Activated T-helper 1 cell treated with anti-CD3 and anti-CD28 coated beads, Interleukin-12 subunit alpha, Interleukin-12 subunit beta, Interleukin-2, Interleukin-4 antibody, amounts not matched to agents 30 ng/mL and 10 ng/mL and 1 ng/mL, durations not matched to agents 14 hours and 24 hours and 36 hours (primary cell): ENCODE data around the gene TUBAL3. TPM values are rescaled to one million over a fixed set of nuclear protein-coding genes. Genes with fewer than 3 reads are reported as not detected.
"Not testable (repeated sequence)": the region's sequence is repeated elsewhere in the genome, so short reads cannot be mapped to it uniquely, and the experiment has no call there.

Experiments
- DNase-seq: peaks from one replicate; pipeline ENCODE4 v3.0.0; 2021; ENCODE audit warnings: low spot score
- H3K27ac Mint-ChIP-seq: one replicate; pipeline ENCODE4 v1.8.0; 2021; ENCODE audit warnings: mild to moderate bottlenecking, mixed read lengths
- H3K27me3 Mint-ChIP-seq: one replicate; pipeline ENCODE4 v1.8.0; 2022; ENCODE audit warnings: mild to moderate bottlenecking, moderate library complexity, mixed read lengths; ENCODE audit not compliant: insufficient read depth
- H3K36me3 Mint-ChIP-seq: one replicate; pipeline ENCODE4 v1.8.0; 2021; ENCODE audit warnings: low read depth, mixed read lengths
- H3K4me1 Mint-ChIP-seq: one replicate; pipeline ENCODE4 v1.8.0; 2021; ENCODE audit warnings: low read depth, mixed read lengths
- H3K4me3 Mint-ChIP-seq: one replicate; pipeline ENCODE4 v1.8.0; 2021; ENCODE audit warnings: mild to moderate bottlenecking, moderate library complexity, mixed read lengths
- H3K9me3 Mint-ChIP-seq: one replicate; pipeline ENCODE4 v1.8.0; 2021; ENCODE audit warnings: mixed read lengths
- intact Hi-C: fragments of 100-400 bp; cut with micrococcal nuclease; formaldehyde crosslinking; loops from one replicate; pipeline ENCODE4 v1.15.1; 2024
- total RNA-seq: library from RNA; stranded (reverse); gene quantifications from 2 replicates; pipeline ENCODE4 v1.2.3, GENCODE V29; 2022

The TUBAL3 gene
- total RNA-seq, 1 donor from 2014 or later, result not detected

DNA sequence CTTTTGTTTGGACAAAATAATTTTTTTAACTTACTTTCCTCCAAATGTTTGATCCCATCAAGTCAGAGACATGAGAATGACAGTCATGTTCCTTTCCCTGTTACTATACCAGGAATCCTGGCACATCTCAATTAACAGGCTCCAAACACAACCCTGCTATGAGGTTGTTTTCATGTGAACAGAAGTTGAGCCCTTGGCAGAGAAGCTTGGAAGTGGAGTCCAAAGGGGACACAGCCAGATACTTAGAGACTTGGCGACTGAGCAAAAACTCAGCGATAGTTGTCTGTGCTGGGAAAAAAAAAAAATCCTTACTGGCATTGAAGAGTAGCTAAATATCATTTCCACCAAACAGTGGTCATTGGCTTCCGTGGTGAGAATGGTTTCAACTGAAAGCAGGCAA is 12.8 kb downstream of the TUBAL3 start:
- Mint-ChIP-seq H3K27ac (no peak overlapping the region), H3K9me3 (peaks cover 49% of the 10 kb centered on the region), H3K36me3 (peaks cover 6% of the 10 kb centered on the region), H3K4me3 (no peak overlapping the region), H3K4me1 (no peaks in the 10 kb centered on the region), H3K27me3 (peaks cover 8% of the 10 kb centered on the region)
- DNase-seq, result no peak
- intact Hi-C loops, result no loop called here

DNA sequence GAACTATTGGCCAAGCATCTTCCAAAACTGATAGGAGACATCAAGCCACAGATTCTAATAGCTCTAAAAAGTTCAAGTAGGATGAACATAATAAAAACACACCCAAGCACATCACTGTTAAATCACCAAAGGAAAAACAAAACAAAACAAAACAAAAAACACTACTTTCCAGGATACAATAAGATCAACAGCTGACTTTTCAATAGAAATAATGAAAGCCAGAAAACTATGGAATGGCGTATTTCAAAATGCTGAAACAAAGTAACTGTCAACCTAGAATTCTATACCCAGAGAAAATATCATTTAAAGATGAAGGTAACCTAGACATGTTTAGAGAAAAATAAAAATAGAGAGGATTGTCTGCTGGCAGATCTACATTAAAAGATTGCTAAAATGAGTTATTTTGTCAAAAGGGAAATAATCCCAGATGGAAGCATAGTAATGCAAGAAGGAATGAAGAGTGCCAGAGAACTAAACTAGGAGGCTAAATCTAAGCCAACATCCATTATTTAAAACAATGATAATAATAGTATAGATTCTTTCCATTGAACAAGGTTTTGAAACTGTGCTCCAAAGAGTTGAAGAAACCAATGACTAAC is 13.9 kb downstream of the TUBAL3 start:
- Mint-ChIP-seq H3K9me3 (peaks cover 49% of the 10 kb centered on the region), H3K4me3 (no peak overlapping the region), H3K36me3 (peaks cover 6% of the 10 kb centered on the region), H3K27me3 (peaks cover 7% of the 10 kb centered on the region), H3K4me1 (no peaks in the 10 kb centered on the region), H3K27ac (no peak overlapping the region)
- intact Hi-C loops, result no loop called here
- no peak for DNase-seq

DNA sequence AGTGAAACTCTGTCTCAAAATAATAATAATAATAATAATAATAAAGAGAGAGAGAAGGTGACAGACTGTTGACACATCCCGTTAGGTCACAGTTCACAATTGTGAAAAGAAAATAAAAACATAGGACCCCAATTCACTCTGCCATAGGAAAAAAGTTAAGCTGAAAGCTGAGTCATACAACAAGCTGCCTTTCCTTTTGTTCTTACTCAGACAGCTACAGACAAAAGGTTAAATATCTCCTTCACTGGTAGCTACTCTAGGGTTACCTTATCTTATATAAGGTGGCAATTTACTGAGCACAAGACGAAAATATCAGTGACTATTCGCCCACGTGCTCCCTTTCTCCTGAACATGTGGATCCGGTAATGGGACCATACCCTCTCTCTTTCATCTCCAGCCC is 17.5 kb downstream of the TUBAL3 start:
- Mint-ChIP-seq H3K27me3 (peaks cover 4% of the 10 kb centered on the region), H3K4me1 (no peaks in the 10 kb centered on the region), H3K9me3 (peaks cover 41% of the 10 kb centered on the region), H3K27ac (no peak overlapping the region), H3K36me3 (peaks cover 6% of the 10 kb centered on the region), H3K4me3 (no peak overlapping the region)
- intact Hi-C loops, result no loop called here
- DNase-seq, result no peak

DNA sequence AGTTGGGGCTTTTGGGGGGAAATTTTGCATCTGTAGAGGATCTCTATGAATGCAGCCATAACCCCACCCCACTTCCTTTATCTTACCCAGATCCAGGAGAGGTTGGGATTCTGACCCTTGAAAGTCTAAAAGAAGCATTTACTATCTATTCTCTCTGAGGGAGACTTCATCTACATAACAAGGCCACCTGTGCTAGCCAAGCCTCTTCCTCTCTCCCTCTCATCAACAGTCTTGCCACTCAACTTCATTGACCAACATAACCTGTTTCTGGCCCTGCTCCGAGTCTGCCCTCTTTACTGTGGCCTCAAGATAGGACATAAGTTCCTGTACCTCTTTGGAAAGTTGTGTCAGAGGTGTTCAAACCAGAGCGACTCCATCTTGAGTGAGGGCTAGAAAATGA is 19.4 kb downstream of the TUBAL3 start:
- Mint-ChIP-seq H3K27ac (no peak overlapping the region), H3K4me1 (no peaks in the 10 kb centered on the region), H3K9me3 (peaks cover 22% of the 10 kb centered on the region), H3K36me3 (peaks cover 4% of the 10 kb centered on the region), H3K27me3 (peaks cover 4% of the 10 kb centered on the region), H3K4me3 (no peak overlapping the region)
- intact Hi-C loops, result no loop called here
- DNase-seq, result no peak

DNA sequence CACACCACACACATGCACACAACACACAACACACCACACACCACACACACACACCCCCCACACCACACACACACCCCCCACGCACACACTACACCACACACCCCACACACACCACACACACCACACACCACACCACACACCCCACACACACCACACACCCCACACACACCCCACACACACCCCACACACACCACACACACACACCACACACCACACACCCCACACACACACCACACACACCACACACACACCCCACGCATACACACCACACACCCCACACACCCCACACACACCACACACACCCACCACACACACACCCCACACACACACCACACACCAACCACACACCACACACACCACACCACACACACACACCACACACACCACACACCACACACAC is 23.4 kb downstream of the TUBAL3 start:
- no peak for DNase-seq
- Mint-ChIP-seq H3K36me3 (no peaks in the 10 kb centered on the region), H3K27me3 (peaks cover 2% of the 10 kb centered on the region), H3K4me1 (no peaks in the 10 kb centered on the region), H3K27ac (no peak overlapping the region), H3K9me3 (no peaks in the 10 kb centered on the region), H3K4me3 (no peak overlapping the region)
- intact Hi-C loops, result loop anchor here (5.0 kb wide), 2 partner anchors 99 to 564 kb away; no protein-coding TSS in a partner anchor

DNA sequence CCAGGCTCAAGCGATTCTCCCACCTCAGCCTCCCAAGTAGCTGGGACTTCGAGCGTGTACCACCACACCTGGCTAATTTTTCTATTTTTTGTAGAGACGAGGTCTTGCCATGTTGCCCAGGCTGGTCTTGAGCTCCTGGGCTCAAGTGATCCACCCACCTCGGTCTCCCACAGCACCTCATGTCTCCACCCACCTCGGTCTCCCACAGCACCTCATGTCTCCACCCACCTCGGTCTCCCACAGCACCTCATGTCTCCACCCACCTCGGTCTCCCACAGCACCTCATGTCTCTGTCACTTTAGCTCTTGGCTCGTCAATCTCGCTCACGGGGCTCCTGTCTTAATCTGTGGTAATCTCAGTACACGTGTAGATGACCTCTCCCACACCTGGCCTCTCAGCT is 24.2 kb downstream of the TUBAL3 start:
- H3K27ac Mint-ChIP-seq, H3K36me3 Mint-ChIP-seq, H3K4me1 Mint-ChIP-seq, H3K4me3 Mint-ChIP-seq, DNase-seq, H3K27me3 Mint-ChIP-seq, H3K9me3 Mint-ChIP-seq: not testable (repeated sequence)
- intact Hi-C loops, result loop anchor here (5.0 kb wide), 2 partner anchors 98 to 563 kb away; no protein-coding TSS in a partner anchor

DNA sequence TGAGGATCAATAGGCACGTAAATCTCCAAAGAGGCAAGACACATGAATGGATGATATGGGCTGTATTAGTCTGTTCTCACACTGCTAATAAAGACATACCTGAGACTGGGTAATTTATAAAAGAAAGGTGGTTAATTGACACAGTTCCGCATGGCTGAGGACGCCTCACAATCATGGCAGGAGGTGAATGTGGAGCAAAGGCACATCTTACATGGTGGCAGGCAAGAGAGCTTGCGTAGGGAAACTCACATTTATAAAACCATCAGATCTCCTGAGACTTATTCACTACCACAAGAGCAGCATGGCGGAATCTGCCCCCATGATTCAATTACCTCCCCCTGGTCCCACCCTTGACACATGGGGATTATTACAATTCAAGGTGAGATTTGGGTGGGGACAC is 25.4 kb downstream of the TUBAL3 start:
- H3K27ac Mint-ChIP-seq, H3K4me1 Mint-ChIP-seq, DNase-seq, H3K27me3 Mint-ChIP-seq, H3K9me3 Mint-ChIP-seq, H3K36me3 Mint-ChIP-seq, H3K4me3 Mint-ChIP-seq, intact Hi-C loops: not testable (repeated sequence)

DNA sequence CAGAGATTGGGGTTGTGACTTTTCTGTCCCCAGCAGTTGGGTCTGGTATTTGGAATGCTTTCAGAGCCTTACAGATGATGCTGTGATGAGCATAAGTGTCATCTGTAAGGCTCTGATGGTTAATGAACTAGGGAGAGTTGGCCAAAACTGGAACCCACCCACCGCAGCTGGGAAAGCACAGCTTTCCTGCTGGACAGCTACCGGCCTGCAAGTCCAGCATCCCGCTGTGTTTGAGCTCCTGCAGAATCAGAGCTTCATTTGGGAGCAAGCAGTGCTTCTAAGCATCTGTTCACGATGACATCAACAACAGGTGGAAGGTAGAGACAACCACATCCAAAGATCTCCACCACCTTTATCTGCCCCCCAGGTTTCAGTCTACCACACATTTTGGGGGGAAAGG is 28.2 kb downstream of the TUBAL3 start:
- intact Hi-C loops, result no loop called here
- no peaks in the 10 kb centered on the region for H3K36me3 Mint-ChIP-seq
- no peak for DNase-seq
- no peaks in the 10 kb centered on the region for H3K9me3 Mint-ChIP-seq
- peaks cover 2% of the 10 kb centered on the region for H3K27me3 Mint-ChIP-seq
- H3K4me1 Mint-ChIP-seq, result no peaks in the 10 kb centered on the region
- no peak overlapping the region for H3K27ac Mint-ChIP-seq
- no peak overlapping the region for H3K4me3 Mint-ChIP-seq

DNA sequence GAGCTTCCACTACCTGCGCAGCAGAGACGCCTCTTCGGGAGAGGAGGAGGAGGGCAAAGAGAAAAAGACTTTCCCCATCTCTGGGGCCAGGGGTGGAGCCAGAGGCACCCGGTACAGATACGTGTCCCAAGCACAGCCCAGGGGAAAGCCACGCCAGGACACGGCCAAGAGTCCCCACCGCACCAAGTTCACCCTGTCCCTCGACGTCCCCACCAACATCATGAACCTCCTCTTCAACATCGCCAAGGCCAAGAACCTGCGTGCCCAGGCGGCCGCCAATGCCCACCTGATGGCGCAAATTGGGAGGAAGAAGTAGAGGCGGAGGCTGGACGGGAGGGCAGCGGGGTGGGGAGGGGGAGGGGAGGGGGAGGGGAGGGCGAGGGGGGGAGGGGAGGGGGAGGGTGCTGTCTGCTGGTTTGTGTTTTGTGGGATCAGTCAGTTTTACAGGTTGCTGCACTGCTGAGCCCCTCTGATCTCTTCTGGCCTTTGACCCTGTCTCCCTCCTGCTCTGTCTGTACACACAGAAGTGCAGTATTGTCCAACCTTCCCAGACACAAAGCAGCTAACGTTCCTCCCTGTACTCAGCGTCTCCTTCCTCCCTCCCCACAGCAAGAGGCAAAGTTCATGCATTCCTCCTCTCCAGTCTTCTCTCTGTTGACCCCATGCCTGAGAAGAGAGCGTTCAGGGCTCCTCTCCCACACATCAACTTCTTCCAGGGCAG is 30.6 kb downstream of the TUBAL3 start:
- DNase-seq, result no peak
- no peaks in the 10 kb centered on the region for H3K27me3 Mint-ChIP-seq
- intact Hi-C loops, result no loop called here
- no peaks in the 10 kb centered on the region for H3K4me1 Mint-ChIP-seq
- no peak overlapping the region for H3K27ac Mint-ChIP-seq
- H3K36me3 Mint-ChIP-seq, result no peaks in the 10 kb centered on the region
- peaks cover 9% of the 10 kb centered on the region for H3K9me3 Mint-ChIP-seq
- no peak overlapping the region for H3K4me3 Mint-ChIP-seq

DNA sequence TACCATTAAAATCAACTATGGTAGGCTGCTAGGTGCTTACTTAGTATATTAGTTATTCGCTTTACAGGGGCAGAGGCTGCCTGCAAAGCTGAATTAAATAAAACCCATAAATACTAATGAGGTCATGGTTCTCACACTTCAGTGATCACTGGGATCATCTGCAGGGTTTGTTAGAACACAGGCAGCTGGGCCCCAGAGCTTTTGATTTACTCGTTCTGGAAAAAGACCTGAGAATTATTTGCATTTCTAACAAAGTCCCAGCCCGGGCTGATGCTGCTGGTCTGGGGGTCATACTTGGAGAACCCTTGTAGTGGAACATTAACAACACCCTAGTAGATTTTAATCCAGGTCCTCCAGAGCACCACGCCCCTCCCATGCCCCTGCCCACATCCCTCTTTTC is 31.3 kb downstream of the TUBAL3 start:
- intact Hi-C loops, result no loop called here
- H3K4me3 Mint-ChIP-seq, result no peak overlapping the region

DNA sequence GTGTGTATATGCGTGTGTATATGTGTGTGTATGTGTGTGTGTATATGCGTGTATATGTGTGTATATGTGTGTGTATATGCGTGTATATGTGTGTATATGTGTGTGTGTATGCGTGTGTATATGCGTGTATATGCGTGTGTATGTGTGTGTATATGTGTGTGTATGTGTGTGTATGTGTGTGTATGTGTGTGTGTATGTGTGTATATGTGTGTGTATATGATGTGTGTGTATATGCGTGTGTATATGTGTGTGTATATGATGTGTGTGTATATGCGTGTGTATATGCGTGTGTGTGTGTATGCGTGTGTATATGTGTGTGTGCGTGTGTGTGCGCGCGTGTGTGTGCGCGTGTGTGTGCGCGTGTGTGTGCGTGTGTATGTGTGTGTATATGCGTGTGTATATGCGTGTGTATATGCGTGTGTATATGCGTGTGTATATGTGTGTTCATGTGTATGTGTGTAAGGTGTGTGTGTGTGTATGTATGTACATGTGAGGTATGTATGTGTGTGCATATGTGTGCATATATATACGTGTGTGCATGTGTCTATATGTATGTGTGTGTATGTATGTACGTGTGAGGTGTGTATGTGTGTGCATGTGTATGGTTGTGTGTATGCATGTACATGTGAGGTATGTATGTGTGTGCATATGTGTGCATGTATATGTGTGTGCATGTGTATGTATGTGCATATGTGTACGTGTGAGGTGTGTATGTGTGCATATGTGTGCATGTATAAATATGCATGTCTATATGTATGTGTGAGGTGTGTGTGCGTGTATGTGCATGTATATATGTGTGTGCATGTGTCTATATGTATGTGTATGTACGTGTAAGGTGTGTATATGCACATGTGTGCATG is 33.9 kb downstream of the TUBAL3 start:
- no peak for DNase-seq
- Mint-ChIP-seq H3K4me3 (no peak overlapping the region), H3K27ac (no peak overlapping the region), H3K4me1 (peaks cover 5% of the 10 kb centered on the region), H3K9me3 (peaks cover 9% of the 10 kb centered on the region), H3K36me3 (no peaks in the 10 kb centered on the region), H3K27me3 (peaks cover 11% of the 10 kb centered on the region)
- intact Hi-C loops, result no loop called here

More for the DNA sequence above, 31.3 kb downstream of the TUBAL3 start:
- H3K4me1 Mint-ChIP-seq, result no peaks in the 10 kb centered on the region
- peaks cover 9% of the 10 kb centered on the region for H3K9me3 Mint-ChIP-seq
- no peak for DNase-seq
- H3K27ac Mint-ChIP-seq, result no peak overlapping the region
- H3K36me3 Mint-ChIP-seq, result no peaks in the 10 kb centered on the region
- H3K27me3 Mint-ChIP-seq, result peaks cover 3% of the 10 kb centered on the region

DNA sequence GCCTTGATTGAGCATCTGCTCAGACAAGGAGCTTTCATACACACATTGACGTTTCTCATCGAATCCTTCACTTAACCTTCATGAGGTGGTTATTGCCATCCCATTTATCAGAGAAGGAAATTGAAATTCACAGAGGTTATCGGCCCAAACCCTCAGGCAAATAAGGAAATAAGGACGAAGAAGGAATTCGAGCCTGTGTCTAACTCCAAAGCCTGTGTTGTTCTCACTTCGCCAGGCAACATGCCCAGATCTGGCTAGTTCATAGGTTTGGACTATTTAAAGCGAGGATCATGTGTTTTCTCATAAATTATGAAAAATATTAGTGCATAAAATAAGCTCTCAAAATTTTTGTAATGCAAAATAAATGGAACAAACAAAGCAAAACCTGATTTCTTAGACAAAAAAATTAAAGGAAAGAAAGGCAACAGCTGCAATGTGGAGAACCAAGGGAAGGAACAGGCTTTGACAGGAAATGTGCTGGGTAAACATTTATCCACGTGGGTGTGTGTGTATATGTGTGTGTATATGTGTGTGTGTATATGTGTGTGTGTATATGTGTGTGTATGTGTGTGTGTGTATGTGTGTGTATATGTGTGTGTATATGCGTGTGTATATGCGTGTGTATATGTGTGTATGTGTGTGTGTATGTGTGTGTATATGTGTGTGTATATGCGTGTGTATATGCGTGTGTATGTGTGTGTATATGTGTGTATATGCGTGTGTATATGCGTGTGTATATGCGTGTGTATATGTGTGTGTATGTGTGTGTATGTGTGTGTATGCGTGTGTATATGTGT is 35.1 kb downstream of the TUBAL3 start:
- no peak for DNase-seq
- Mint-ChIP-seq H3K4me1 (peaks cover 7% of the 10 kb centered on the region), H3K4me3 (no peak overlapping the region), H3K27ac (no peak overlapping the region), H3K36me3 (no peaks in the 10 kb centered on the region), H3K9me3 (peaks cover 9% of the 10 kb centered on the region), H3K27me3 (peaks cover 13% of the 10 kb centered on the region)
- intact Hi-C loops, result no loop called here
